HG02852 (cell line): ENCODE data around the gene CXCL5.

ENCODE experiments used
- ATAC-seq: cut with Tn5 transposase; IDR thresholded peaks from one replicate; pipeline ENCODE4 v1.9.1; 2021; ENCODE audit warnings: mild to moderate bottlenecking, moderate library complexity; ENCODE audit not compliant: unreplicated experiment

CXCL5 gene

GRCh38 chr4:73998040-73999011 is at the start of gene CXCL5:
CXCL5 (minus strand) TSS chr4:73998677; CDS start chr4:73998581, 96 bp downstream.
- no peak for ATAC-seq

- ATAC-seq = no peak
Measured at GRCh38 chr4:74047152-74047551, 48.7 kb upstream of the CXCL5 start.

- ATAC-seq = no peak
Measured at GRCh38 chr4:74045772-74046171, 47.3 kb upstream of the CXCL5 start.

- ATAC-seq = no peak
Measured at GRCh38 chr4:74045247-74045646, 46.8 kb upstream of the CXCL5 start.

- ATAC-seq = no peak
Measured at GRCh38 chr4:74044677-74045076, 46.2 kb upstream of the CXCL5 start.

- ATAC-seq = no peak
Measured at GRCh38 chr4:74042681-74043080, 44.2 kb upstream of the CXCL5 start.

GRCh38 chr4:74041418-74041817 is 42.9 kb upstream of the CXCL5 start:
- no peak for ATAC-seq

- no peak for ATAC-seq
Measured at GRCh38 chr4:74039315-74039763, 40.9 kb upstream of the CXCL5 start.

GRCh38 chr4:74038425-74039314 is 40.2 kb upstream of the CXCL5 start, which contains the start of gene CXCL3:
CXCL3 (minus strand) TSS chr4:74038689; CDS start chr4:74038611, 78 bp downstream.
- peak; percentile 60 for ATAC-seq

- peak; percentile 16 for ATAC-seq
Measured at GRCh38 chr4:74038086-74038424, 39.6 kb upstream of the CXCL5 start.

GRCh38 chr4:74037076-74037955 is 38.8 kb upstream of the CXCL5 start:
- no peak for ATAC-seq

GRCh38 chr4:74033739-74034138 is 35.3 kb upstream of the CXCL5 start:
- ATAC-seq = no peak

- ATAC-seq = no peak
Measured at GRCh38 chr4:74032064-74032463, 33.6 kb upstream of the CXCL5 start.

- ATAC-seq = no peak
Measured at GRCh38 chr4:74031576-74031975, 33.1 kb upstream of the CXCL5 start.

GRCh38 chr4:74030285-74030684 is 31.8 kb upstream of the CXCL5 start:
- no peak for ATAC-seq

- no peak for ATAC-seq
Measured at GRCh38 chr4:74028504-74028903, 30.0 kb upstream of the CXCL5 start.

GRCh38 chr4:74023709-74024108 is 25.2 kb upstream of the CXCL5 start:
- ATAC-seq = no peak

- no peak for ATAC-seq
Measured at GRCh38 chr4:74021601-74022000, 23.1 kb upstream of the CXCL5 start.

- no peak for ATAC-seq
Measured at GRCh38 chr4:74018771-74019170, 20.3 kb upstream of the CXCL5 start.

- no peak for ATAC-seq
Measured at GRCh38 chr4:74018116-74018515, 19.6 kb upstream of the CXCL5 start.
